ENCODE results near the gene YIF1B.

YIF1B gene

DNA sequence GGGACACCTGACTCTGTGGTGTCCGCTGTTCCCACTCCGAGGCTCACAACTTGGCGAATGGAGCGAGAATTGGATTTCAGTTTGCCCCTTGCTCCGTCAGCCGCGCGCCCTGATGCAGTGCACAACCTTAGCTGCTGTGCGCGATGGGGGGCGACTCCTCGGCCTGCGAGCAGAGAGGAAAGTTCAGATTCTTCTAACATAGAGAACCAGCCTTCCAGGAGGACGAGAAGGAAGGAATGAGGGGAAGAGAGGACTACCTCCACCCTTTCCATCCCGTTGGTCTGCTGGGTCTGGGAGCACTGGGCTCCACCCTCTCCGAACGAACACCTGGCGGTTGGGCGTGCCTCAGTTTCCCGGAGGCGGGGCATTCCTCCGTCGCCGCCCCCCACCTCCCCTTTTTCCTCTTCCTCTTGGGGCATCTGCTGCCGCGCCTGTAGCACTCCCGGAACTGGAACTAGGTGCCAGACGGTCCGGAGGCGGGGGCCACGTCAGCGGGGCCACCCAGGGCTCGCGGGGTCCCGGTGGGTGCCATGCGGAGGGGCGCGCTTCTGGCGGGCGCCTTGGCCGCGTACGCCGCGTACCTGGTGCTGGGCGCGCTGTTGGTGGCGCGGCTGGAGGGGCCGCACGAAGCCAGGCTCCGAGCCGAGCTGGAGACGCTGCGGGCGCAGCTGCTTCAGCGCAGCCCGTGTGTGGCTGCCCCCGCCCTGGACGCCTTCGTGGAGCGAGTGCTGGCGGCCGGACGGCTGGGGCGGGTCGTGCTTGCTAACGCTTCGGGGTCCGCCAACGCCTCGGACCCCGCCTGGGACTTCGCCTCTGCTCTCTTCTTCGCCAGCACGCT, 3.9 kb upstream of the YIF1B start, which contains the start of gene KCNK6:
Gene KCNK6 (plus strand): TSS at position 425 of the 838 bp plus-strand sequence. CDS start 106 bp downstream, at position 531.
- TF ChIP-seq, protein P1, sequence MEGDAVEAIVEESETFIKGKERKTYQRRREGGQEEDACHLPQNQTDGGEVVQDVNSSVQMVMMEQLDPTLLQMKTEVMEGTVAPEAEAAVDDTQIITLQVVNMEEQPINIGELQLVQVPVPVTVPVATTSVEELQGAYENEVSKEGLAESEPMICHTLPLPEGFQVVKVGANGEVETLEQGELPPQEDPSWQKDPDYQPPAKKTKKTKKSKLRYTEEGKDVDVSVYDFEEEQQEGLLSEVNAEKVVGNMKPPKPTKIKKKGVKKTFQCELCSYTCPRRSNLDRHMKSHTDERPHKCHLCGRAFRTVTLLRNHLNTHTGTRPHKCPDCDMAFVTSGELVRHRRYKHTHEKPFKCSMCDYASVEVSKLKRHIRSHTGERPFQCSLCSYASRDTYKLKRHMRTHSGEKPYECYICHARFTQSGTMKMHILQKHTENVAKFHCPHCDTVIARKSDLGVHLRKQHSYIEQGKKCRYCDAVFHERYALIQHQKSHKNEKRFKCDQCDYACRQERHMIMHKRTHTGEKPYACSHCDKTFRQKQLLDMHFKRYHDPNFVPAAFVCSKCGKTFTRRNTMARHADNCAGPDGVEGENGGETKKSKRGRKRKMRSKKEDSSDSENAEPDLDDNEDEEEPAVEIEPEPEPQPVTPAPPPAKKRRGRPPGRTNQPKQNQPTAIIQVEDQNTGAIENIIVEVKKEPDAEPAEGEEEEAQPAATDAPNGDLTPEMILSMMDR (IDR thresholded peaks at IDR 0.05; ENCODE audit: low read depth, low read length) = no peak
- in situ Hi-C loops (cut with HindIII; ENCODE audit: low sequenced_read_pairs) = no loop called here
- no peak for DNase-seq (ENCODE audit: low read depth, low spot score)
- H3K4me3 ChIP-seq (ENCODE audit: low read depth, low read length) = peak within 1 kb of the TSS; percentile 50

- TF ChIP-seq, protein P1 (IDR thresholded peaks at IDR 0.05; ENCODE audit: low read depth, low read length) = no peak
- no peak for DNase-seq (ENCODE audit: low read depth, low spot score)
- in situ Hi-C loops (cut with HindIII; ENCODE audit: low sequenced_read_pairs) = no loop called here
- H3K4me3 ChIP-seq (ENCODE audit: low read depth, low read length) = no peak overlapping the region
These were observed 2.9 kb upstream of the YIF1B start for GRCh38 chr19:38318660-38319059.

DNA sequence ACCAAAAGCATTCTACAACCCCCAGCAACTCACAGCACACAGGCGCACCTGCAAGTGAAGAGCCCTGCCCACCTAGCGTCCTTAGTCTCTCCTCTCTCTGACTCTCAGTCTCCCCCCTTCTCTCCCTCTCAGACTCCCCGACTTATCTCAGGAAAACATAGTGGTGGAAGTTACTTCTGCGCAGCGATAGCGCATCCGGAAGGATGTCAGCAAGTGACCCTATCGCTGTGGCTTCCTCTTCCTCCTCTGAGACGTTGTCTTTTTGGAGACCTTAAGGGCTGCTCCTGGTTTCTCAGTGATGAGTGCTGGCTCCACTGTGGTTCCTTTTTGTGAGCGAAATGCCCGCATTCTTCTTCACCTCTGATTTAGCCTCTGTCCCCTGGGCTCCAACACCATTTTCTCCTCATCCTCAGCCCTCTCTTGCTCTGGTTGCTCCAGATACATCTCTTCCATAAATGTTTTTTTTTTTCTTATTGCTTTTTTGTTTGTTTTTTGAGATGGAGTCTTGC, 1.4 kb upstream of the YIF1B start:
- in situ Hi-C loops (cut with HindIII; ENCODE audit: low sequenced_read_pairs) = no loop called here
- TF ChIP-seq, protein P1 (IDR thresholded peaks at IDR 0.05; ENCODE audit: low read depth, low read length) = no peak
- no peak overlapping the region for H3K4me3 ChIP-seq (ENCODE audit: low read depth, low read length)
- no peak for DNase-seq (ENCODE audit: low read depth, low spot score)

GRCh38 chr19:38316477-38317067, 825 bp upstream of the YIF1B start:
- in situ Hi-C loops (cut with HindIII; ENCODE audit: low sequenced_read_pairs) = no loop called here
- peak overlapping the region; percentile 37 for H3K4me3 ChIP-seq (ENCODE audit: low read depth, low read length)
- DNase-seq (ENCODE audit: low read depth, low spot score) = no peak
- TF ChIP-seq, protein P1 (IDR thresholded peaks at IDR 0.05; ENCODE audit: low read depth, low read length) = no peak

- DNase-seq (ENCODE audit: low read depth, low spot score) = no peak
- no peak overlapping the region for H3K4me3 ChIP-seq (ENCODE audit: low read depth, low read length)
- TF ChIP-seq, protein P1 (IDR thresholded peaks at IDR 0.05; ENCODE audit: low read depth, low read length) = no peak
These were observed 4.8 kb downstream of the YIF1B start for GRCh38 chr19:38310986-38311385.

GRCh38 chr19:38310279-38310670, 5.5 kb downstream of the YIF1B start:
- TF ChIP-seq, protein P1 (IDR thresholded peaks at IDR 0.05; ENCODE audit: low read depth, low read length) = no peak
- in situ Hi-C loops (cut with HindIII; ENCODE audit: low sequenced_read_pairs) = no loop called here

More at GRCh38 chr19:38310986-38311385, 4.8 kb downstream of the YIF1B start:
- in situ Hi-C loops (cut with HindIII; ENCODE audit: low sequenced_read_pairs) = no loop called here

More at GRCh38 chr19:38310279-38310670, 5.5 kb downstream of the YIF1B start:
- DNase-seq (ENCODE audit: low read depth, low spot score) = no peak
- H3K4me3 ChIP-seq (ENCODE audit: low read depth, low read length) = no peak overlapping the region
